Lower leg skin (tissue), 3 donors: ENCODE data around the gene ESRP2.

Experiments
- CTCF ChIP-seq, 3 donors: fragments of 450-650 bp; IDR thresholded peaks; one replicate each; pipeline ENCODE4 v1.5.1; 2016; ENCODE audit warnings: antibody characterized with exemption in 3 of 3, mild to moderate bottlenecking in 3 of 3, moderate library complexity in 2 of 3
- POLR2A ChIP-seq, 2 donors: fragments of 450-650 bp; IDR thresholded peaks; one replicate each; pipeline ENCODE4 v1.6.1; 2016 to 2017; ENCODE audit warnings: antibody characterized with exemption in 2 of 2, mild to moderate bottlenecking in 1 of 2, moderate library complexity in 1 of 2

- TF ChIP-seq CTCF (IDR thresholded peaks at IDR 0.05): no peak
- TF ChIP-seq POLR2A (IDR thresholded peaks at IDR 0.05): no peak
These were observed 27.7 kb upstream of the ESRP2 start for GRCh38 chr16:68263559-68264127.
